ENCODE data around the gene STXBP5L. TPM values are rescaled to one million over a fixed set of nuclear protein-coding genes. Genes with fewer than 3 reads are reported as not detected.

The STXBP5L gene
- total and polyA plus RNA-seq, 4 donors, result not detected

DNA sequence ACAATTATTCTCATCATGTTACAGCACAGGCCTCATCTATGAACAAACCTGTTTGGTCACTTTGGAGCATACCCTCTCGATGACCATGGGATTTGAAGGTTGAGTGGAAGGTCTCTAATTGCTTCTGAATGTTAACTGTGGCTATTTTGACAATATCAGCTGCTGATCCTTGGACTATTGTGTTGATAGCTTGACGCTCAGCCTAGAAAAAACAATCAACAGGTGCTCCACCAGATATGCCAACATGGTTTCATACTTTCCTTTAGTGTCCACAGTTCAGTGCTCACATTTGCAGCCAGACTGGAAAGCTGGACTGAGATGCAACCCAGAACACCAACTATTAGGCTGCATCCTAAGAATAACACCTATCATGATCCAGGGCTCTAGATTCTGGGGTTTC, 528.1 kb downstream of the STXBP5L start:
- Histone ChIP-seq H3K9me3 (ENCODE audit: control insufficient read depth in 4 of 4, low read length in 3 of 4) (no peaks in the 10 kb centered on the region), H3K27me3 (ENCODE audit: control insufficient read depth in 4 of 4, insufficient read depth in 4 of 4, low read length in 3 of 4) (no peaks in the 10 kb centered on the region), H3K36me3 (ENCODE audit: control insufficient read depth in 4 of 4, insufficient read depth in 3 of 4, low read depth in 1 of 4, low read length in 3 of 4) (no peaks in the 10 kb centered on the region), H3K4me3 (ENCODE audit: low read depth in 1 of 3, low read length in 3 of 3) (no peak overlapping the region), H3K27ac (ENCODE audit: low read depth in 1 of 2, low read length in 2 of 2) (no peak overlapping the region), H3K4me1 (ENCODE audit: control insufficient read depth in 4 of 4, insufficient read depth in 4 of 4, low read length in 3 of 4) (peaks cover 0 to 5% (median 2%) of the 10 kb centered on the region in 4 donors), H3K9ac (ENCODE audit: low read depth in 1 of 2, low read length in 2 of 2) (no peak overlapping the region)
- no peak for DNase-seq (ENCODE audit: low spot score)
- TF ChIP-seq, protein P1, sequence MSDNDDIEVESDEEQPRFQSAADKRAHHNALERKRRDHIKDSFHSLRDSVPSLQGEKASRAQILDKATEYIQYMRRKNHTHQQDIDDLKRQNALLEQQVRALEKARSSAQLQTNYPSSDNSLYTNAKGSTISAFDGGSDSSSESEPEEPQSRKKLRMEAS (IDR thresholded peaks at IDR 0.05), result no peak
- TF ChIP-seq JUND (IDR thresholded peaks at IDR 0.05) (no peak), HNF4A (conservative IDR thresholded peaks at IDR 0.05) (no peak), RXRA (IDR thresholded peaks at IDR 0.05) (no peak), NR2F2 (IDR thresholded peaks at IDR 0.05) (no peak), SP1 (IDR thresholded peaks at IDR 0.05) (no peak)
- TF ChIP-seq, protein P2, sequence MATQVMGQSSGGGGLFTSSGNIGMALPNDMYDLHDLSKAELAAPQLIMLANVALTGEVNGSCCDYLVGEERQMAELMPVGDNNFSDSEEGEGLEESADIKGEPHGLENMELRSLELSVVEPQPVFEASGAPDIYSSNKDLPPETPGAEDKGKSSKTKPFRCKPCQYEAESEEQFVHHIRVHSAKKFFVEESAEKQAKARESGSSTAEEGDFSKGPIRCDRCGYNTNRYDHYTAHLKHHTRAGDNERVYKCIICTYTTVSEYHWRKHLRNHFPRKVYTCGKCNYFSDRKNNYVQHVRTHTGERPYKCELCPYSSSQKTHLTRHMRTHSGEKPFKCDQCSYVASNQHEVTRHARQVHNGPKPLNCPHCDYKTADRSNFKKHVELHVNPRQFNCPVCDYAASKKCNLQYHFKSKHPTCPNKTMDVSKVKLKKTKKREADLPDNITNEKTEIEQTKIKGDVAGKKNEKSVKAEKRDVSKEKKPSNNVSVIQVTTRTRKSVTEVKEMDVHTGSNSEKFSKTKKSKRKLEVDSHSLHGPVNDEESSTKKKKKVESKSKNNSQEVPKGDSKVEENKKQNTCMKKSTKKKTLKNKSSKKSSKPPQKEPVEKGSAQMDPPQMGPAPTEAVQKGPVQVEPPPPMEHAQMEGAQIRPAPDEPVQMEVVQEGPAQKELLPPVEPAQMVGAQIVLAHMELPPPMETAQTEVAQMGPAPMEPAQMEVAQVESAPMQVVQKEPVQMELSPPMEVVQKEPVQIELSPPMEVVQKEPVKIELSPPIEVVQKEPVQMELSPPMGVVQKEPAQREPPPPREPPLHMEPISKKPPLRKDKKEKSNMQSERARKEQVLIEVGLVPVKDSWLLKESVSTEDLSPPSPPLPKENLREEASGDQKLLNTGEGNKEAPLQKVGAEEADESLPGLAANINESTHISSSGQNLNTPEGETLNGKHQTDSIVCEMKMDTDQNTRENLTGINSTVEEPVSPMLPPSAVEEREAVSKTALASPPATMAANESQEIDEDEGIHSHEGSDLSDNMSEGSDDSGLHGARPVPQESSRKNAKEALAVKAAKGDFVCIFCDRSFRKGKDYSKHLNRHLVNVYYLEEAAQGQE (IDR thresholded peaks at IDR 0.05), result no peak
- TF ChIP-seq, protein P3, sequence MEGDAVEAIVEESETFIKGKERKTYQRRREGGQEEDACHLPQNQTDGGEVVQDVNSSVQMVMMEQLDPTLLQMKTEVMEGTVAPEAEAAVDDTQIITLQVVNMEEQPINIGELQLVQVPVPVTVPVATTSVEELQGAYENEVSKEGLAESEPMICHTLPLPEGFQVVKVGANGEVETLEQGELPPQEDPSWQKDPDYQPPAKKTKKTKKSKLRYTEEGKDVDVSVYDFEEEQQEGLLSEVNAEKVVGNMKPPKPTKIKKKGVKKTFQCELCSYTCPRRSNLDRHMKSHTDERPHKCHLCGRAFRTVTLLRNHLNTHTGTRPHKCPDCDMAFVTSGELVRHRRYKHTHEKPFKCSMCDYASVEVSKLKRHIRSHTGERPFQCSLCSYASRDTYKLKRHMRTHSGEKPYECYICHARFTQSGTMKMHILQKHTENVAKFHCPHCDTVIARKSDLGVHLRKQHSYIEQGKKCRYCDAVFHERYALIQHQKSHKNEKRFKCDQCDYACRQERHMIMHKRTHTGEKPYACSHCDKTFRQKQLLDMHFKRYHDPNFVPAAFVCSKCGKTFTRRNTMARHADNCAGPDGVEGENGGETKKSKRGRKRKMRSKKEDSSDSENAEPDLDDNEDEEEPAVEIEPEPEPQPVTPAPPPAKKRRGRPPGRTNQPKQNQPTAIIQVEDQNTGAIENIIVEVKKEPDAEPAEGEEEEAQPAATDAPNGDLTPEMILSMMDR (IDR thresholded peaks at IDR 0.05; ENCODE audit: low read depth, low read length, missing input control), result no peak
- TF ChIP-seq, protein P4, sequence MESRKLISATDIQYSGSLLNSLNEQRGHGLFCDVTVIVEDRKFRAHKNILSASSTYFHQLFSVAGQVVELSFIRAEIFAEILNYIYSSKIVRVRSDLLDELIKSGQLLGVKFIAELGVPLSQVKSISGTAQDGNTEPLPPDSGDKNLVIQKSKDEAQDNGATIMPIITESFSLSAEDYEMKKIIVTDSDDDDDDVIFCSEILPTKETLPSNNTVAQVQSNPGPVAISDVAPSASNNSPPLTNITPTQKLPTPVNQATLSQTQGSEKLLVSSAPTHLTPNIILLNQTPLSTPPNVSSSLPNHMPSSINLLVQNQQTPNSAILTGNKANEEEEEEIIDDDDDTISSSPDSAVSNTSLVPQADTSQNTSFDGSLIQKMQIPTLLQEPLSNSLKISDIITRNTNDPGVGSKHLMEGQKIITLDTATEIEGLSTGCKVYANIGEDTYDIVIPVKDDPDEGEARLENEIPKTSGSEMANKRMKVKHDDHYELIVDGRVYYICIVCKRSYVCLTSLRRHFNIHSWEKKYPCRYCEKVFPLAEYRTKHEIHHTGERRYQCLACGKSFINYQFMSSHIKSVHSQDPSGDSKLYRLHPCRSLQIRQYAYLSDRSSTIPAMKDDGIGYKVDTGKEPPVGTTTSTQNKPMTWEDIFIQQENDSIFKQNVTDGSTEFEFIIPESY (IDR thresholded peaks at IDR 0.05), result no peak
- WGBS, result 96% methylated on average over 2 of the region's 2 CpGs

DNA sequence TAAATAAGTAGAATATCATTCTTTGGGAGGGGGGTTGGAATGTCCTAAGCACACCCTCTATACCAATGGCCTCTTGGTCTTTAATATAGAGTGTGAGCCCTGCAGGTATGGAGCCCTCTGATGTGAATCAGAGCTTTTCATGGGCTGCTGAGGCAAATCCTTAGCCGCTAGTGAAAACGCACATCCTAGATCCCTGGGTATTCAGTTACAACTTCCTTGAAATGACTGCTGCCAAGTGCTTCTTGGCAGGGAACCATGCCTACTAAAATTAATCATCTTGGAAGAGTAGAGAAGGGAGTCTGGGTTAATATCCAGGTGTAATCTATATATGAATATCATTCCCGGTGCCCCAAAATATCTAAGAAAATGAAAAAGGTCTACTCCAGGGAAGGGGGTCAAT, 528.6 kb downstream of the STXBP5L start:
- Histone ChIP-seq H3K27me3 (ENCODE audit: control insufficient read depth in 4 of 4, insufficient read depth in 4 of 4, low read length in 3 of 4) (no peaks in the 10 kb centered on the region), H3K4me3 (ENCODE audit: low read depth in 1 of 3, low read length in 3 of 3) (no peak overlapping the region), H3K27ac (ENCODE audit: low read depth in 1 of 2, low read length in 2 of 2) (no peak overlapping the region), H3K9ac (ENCODE audit: low read depth in 1 of 2, low read length in 2 of 2) (no peak overlapping the region), H3K36me3 (ENCODE audit: control insufficient read depth in 4 of 4, insufficient read depth in 3 of 4, low read depth in 1 of 4, low read length in 3 of 4) (no peaks in the 10 kb centered on the region), H3K4me1 (ENCODE audit: control insufficient read depth in 4 of 4, insufficient read depth in 4 of 4, low read length in 3 of 4) (peaks cover 0 to 5% (median 2%) of the 10 kb centered on the region in 4 donors), H3K9me3 (ENCODE audit: control insufficient read depth in 4 of 4, low read length in 3 of 4) (no peaks in the 10 kb centered on the region)
- TF ChIP-seq HNF4A (conservative IDR thresholded peaks at IDR 0.05), result no peak
- TF ChIP-seq HNF4G (IDR thresholded peaks at IDR 0.05), result no peak
- TF ChIP-seq FOXA2 (IDR thresholded peaks at IDR 0.05), result no peak
- no peak for TF ChIP-seq SP1 (IDR thresholded peaks at IDR 0.05)
- no peak for TF ChIP-seq YY1 (IDR thresholded peaks at IDR 0.05)
- no peak for TF ChIP-seq TAF1 (conservative IDR thresholded peaks at IDR 0.05)
- TF ChIP-seq, protein P5, sequence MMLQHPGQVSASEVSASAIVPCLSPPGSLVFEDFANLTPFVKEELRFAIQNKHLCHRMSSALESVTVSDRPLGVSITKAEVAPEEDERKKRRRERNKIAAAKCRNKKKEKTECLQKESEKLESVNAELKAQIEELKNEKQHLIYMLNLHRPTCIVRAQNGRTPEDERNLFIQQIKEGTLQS (IDR thresholded peaks at IDR 0.05), result no peak
- TF ChIP-seq, protein P2 (IDR thresholded peaks at IDR 0.05), result no peak
- no peak for TF ChIP-seq EGR1 (IDR thresholded peaks at IDR 0.05; ENCODE audit: low read depth in 2 of 2)
- TF ChIP-seq, protein P4 (IDR thresholded peaks at IDR 0.05), result no peak
- no peak for TF ChIP-seq GABPA (IDR thresholded peaks at IDR 0.05 in 1 of 2, conservative IDR thresholded peaks at IDR 0.05 in 1 of 2)
- no peak for TF ChIP-seq RAD21 (IDR thresholded peaks at IDR 0.05)
- TF ChIP-seq, protein P1 (IDR thresholded peaks at IDR 0.05), result no peak
- TF ChIP-seq NR2F2 (IDR thresholded peaks at IDR 0.05), result no peak
- DNase-seq (ENCODE audit: low spot score), result no peak
- 88% methylated on average over 3 of the region's 3 CpGs for WGBS

Measured in liver (tissue), 9 donors.